Liver (tissue), 3 donors: ENCODE measurements around the gene MPST.

Source experiments
- CTCF ChIP-seq: fragments of 150-350 bp; IDR thresholded peaks from 2 replicates; pipeline ENCODE4 v1.5.1; 2017; ENCODE audit warnings: improper control_type of control experiment, low read depth, low read length; ENCODE audit not compliant: missing input control
- EGR1 ChIP-seq, 2 donors: IDR thresholded peaks; 2 replicates each; pipeline ENCODE4 v1.6.1; 2016 to 2018; ENCODE audit warnings: antibody characterized with exemption in 2 of 2, low read depth in 2 of 2
- FOXA1 ChIP-seq: IDR thresholded peaks from 2 replicates; pipeline ENCODE4 v1.6.1; 2016; ENCODE audit warnings: antibody characterized with exemption
- GABPA ChIP-seq, 2 donors: IDR thresholded peaks in 1 of 2; conservative IDR thresholded peaks in 1 of 2; 2 replicates each; pipeline ENCODE4 v1.6.1; 2016; ENCODE audit warnings: antibody characterized with exemption in 2 of 2, mild to moderate bottlenecking in 1 of 2, moderate library complexity in 1 of 2
- HNF4G ChIP-seq: IDR thresholded peaks from 2 replicates; pipeline ENCODE4 v1.6.1; 2016; ENCODE audit warnings: antibody characterized with exemption
- JUND ChIP-seq, 2 donors: IDR thresholded peaks; 2 replicates each; pipeline ENCODE4 v1.6.1; 2016; ENCODE audit warnings: antibody characterized with exemption in 2 of 2
- MAX ChIP-seq: IDR thresholded peaks from 2 replicates; pipeline ENCODE4 v1.6.1; 2016; ENCODE audit warnings: antibody characterized with exemption
- RAD21 ChIP-seq, 2 donors: IDR thresholded peaks; 2 replicates each; pipeline ENCODE4 v1.6.1; 2016; ENCODE audit warnings: antibody characterized with exemption in 2 of 2, mild to moderate bottlenecking in 2 of 2
- REST ChIP-seq: IDR thresholded peaks from 2 replicates; pipeline ENCODE4 v1.6.1; 2016; ENCODE audit warnings: antibody characterized with exemption, mild to moderate bottlenecking
- SP1 ChIP-seq: IDR thresholded peaks from 2 replicates; pipeline ENCODE4 v1.6.1; 2018; ENCODE audit warnings: antibody characterized with exemption, mild to moderate bottlenecking
- TAF1 ChIP-seq: conservative IDR thresholded peaks from 2 replicates; pipeline ENCODE4 v1.6.1; 2016; ENCODE audit warnings: antibody characterized with exemption, mild to moderate bottlenecking
- YY1 ChIP-seq: IDR thresholded peaks from 2 replicates; pipeline ENCODE4 v1.6.1; 2016; ENCODE audit warnings: antibody characterized with exemption, mild to moderate bottlenecking
- ZBTB33 ChIP-seq: IDR thresholded peaks from 2 replicates; pipeline ENCODE4 v1.6.1; 2016; ENCODE audit warnings: antibody characterized with exemption
- donor health status: healthy.
- donor health status: healthy.

GRCh38 chr22:37036655-37037377 is 17.3 kb downstream of the MPST start:
- no peak for TF ChIP-seq CTCF
- TF ChIP-seq HNF4G: no peak
- no peak for TF ChIP-seq MAX
- TF ChIP-seq TAF1: no peak
- no peak for TF ChIP-seq EGR1 (IDR thresholded peaks at IDR 0.05; ENCODE audit: low read depth in 2 of 2)
- no peak for TF ChIP-seq JUND (IDR thresholded peaks at IDR 0.05)
- TF ChIP-seq RAD21 (IDR thresholded peaks at IDR 0.05): no peak
- no peak for TF ChIP-seq GABPA (IDR thresholded peaks at IDR 0.05 in 1 of 2, conservative IDR thresholded peaks at IDR 0.05 in 1 of 2)
- TF ChIP-seq ZBTB33: no peak
- TF ChIP-seq REST: no peak
- TF ChIP-seq YY1: no peak
- no peak for TF ChIP-seq FOXA1
- no peak for TF ChIP-seq SP1
